Cardiac muscle cell (in vitro differentiated cells and primary cell): ENCODE measurements around the gene DUSP12. TPM values are rescaled to one million over a fixed set of nuclear protein-coding genes. Genes with fewer than 3 reads are reported as not detected.

Experiments used
- DNase-seq, 2 donors: peaks; one replicate each; pipeline versions ENCODE4 v3.0.0 to v3.0.0-alpha.2; 2010 to 2017; ENCODE audit warnings: low read depth in 1 of 2, low spot score in 1 of 2
- H3K27ac ChIP-seq: fragments of 200-600 bp; sonication (generic); 2 replicates; pipeline ENCODE4 v1.5.1; 2016
- H3K27me3 ChIP-seq: fragments of 200-600 bp; sonication (generic); 2 replicates; pipeline ENCODE4 v1.6.0; 2016; ENCODE audit warnings: control low read depth
- H3K36me3 ChIP-seq: fragments of 200-600 bp; sonication (generic); 2 replicates; pipeline ENCODE4 v1.5.1; 2016; ENCODE audit warnings: control low read depth
- H3K4me1 ChIP-seq: fragments of 200-600 bp; sonication (generic); 2 replicates; pipeline ENCODE4 v1.8.1; 2017; ENCODE audit warnings: low read depth, mild to moderate bottlenecking, mixed run types
- H3K4me3 ChIP-seq: fragments of 200-600 bp; sonication (generic); 2 replicates; pipeline ENCODE4 v1.5.1; 2016; ENCODE audit warnings: mild to moderate bottlenecking
- H3K9me3 ChIP-seq: fragments of 200-600 bp; sonication (generic); 2 replicates; pipeline ENCODE4 v1.5.1; 2017; ENCODE audit warnings: low read depth, mild to moderate bottlenecking, control low read depth
- polyA plus RNA-seq: library from polyadenylated mRNA; unstranded; fragments of >200 nt; fragmentation: Nextera tagmentation; extraction: Ambion mirVana; gene quantifications from 2 replicates; pipeline ENCODE4 v1.2.1, GENCODE V29; 2016
- total RNA-seq: library from RNA; depleted of rRNA; stranded (reverse); fragments of >200 nt; gene quantifications from 2 replicates; pipeline ENCODE4 v1.2.3, GENCODE V29; 2016
- TF ChIP-seq, protein P1 (sequence below): IDR thresholded peaks from 2 replicates; pipeline ENCODE4 v1.5.1; 2012; ENCODE audit warnings: low read depth, mild to moderate bottlenecking, low read length

DUSP12 gene
- total and polyA plus RNA-seq, 2 experiments from 2014 or later, result 60.5 to 65.7 TPM

DNA sequence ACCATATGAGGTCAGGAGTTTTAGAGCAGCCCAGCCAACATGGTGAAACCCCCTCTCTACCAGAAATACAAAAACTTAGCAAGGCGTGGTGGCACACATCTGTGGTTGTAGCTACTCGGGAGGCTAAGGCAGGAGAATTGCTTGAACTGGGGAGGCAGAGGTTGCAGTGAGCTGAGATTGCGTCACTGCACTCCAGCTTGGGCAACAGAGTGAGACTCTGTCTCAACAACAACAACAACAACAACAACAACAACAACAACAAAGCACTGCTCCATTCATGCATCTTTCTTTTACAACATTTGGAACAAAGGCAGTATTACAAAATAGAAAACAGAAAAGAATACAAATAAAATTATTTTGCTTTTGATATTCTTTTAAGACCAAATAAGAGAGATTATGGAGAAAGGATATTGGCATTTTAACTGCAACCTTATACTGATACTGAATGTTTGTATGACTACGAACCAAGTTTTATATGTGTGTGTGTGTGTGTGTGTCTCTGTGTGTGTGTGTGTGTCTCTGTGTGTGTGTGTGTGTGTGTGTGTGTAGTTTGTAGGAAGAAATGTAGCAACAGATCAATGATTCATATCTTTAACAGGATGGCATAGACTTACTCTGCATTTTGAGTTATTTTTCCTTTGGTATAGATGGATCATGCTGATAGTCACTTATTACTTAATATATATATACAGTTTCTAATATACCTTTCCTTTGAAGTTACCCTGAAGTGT is 41.2 kb downstream of the DUSP12 start:
- peaks cover 2% of the 10 kb centered on the region for H3K36me3 ChIP-seq
- H3K4me3 ChIP-seq, result no peak overlapping the region
- peaks cover 19% of the 10 kb centered on the region for H3K4me1 ChIP-seq
- H3K27me3 ChIP-seq, result no peaks in the 10 kb centered on the region
- H3K27ac ChIP-seq, result peak overlapping the region; percentile 97
- DNase-seq, result no peak
- H3K9me3 ChIP-seq, result no peaks in the 10 kb centered on the region
- TF ChIP-seq, protein P1, sequence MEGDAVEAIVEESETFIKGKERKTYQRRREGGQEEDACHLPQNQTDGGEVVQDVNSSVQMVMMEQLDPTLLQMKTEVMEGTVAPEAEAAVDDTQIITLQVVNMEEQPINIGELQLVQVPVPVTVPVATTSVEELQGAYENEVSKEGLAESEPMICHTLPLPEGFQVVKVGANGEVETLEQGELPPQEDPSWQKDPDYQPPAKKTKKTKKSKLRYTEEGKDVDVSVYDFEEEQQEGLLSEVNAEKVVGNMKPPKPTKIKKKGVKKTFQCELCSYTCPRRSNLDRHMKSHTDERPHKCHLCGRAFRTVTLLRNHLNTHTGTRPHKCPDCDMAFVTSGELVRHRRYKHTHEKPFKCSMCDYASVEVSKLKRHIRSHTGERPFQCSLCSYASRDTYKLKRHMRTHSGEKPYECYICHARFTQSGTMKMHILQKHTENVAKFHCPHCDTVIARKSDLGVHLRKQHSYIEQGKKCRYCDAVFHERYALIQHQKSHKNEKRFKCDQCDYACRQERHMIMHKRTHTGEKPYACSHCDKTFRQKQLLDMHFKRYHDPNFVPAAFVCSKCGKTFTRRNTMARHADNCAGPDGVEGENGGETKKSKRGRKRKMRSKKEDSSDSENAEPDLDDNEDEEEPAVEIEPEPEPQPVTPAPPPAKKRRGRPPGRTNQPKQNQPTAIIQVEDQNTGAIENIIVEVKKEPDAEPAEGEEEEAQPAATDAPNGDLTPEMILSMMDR, result no peak

DNA sequence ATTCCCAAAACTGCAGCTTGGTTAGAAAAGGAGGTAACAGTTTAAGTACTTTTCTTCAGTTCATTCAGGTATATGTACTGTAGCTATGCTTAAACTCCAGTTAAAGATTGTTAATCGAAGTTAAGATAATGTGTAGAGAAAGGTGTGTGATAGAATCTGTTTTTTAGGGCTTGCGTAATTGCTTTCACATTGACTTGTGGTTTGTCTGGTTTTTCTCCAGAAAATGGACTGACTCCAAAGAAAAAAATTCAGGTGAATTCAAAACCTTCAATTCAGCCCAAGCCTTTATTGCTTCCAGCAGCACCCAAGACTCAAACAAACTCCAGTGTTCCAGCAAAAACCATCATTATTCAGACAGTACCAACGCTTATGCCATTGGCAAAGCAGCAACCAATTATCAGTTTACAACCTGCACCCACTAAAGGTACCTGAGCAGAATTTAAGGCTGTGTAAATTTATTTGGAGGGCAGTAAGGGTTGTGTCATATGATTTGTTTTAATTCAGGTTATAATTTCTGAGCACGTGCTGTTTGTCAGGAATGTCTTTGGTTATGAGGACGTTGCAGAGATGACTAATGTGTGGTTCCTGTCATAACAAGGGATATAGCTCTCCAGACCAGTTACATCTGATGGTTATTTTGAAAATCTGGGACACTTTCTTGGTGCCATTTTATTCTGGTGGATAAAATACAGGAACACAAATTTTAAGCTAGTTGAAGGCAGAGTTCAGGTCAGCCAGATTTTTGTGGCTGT is 42.5 kb downstream of the DUSP12 start:
- peaks cover 19% of the 10 kb centered on the region for H3K4me1 ChIP-seq
- H3K27ac ChIP-seq, result peak overlapping the region; percentile 97
- TF ChIP-seq, protein P1, result no peak
- H3K36me3 ChIP-seq, result peaks cover 4% of the 10 kb centered on the region
- no peak overlapping the region for H3K4me3 ChIP-seq
- DNase-seq, result peak in 1 of 2 donors; percentile 37
- no peaks in the 10 kb centered on the region for H3K9me3 ChIP-seq
- H3K27me3 ChIP-seq, result no peaks in the 10 kb centered on the region

DNA sequence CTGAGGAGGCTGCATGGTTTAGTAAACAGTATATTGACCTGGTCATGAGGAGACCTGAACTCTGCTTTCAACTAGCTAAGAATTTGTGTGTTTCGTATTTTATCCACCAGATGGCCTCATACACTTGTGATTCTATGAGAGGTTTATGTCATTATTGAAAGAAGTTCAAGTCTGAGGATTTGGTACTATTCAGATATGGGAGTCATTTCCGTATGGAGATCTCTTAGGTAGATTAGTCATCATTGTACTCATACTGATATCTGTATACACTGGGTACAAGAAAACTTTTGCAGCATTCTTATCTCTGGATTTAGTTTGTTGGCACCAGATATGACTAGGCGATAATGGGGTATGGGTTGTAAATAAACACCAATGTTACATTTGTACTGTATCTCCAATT is 43.2 kb downstream of the DUSP12 start:
- Histone ChIP-seq H3K36me3 (peaks cover 7% of the 10 kb centered on the region), H3K9me3 (no peaks in the 10 kb centered on the region), H3K27ac (peak overlapping the region; percentile 97), H3K4me1 (peaks cover 19% of the 10 kb centered on the region), H3K4me3 (no peak overlapping the region), H3K27me3 (no peaks in the 10 kb centered on the region)
- TF ChIP-seq, protein P1, result peak; percentile 48
- DNase-seq, result peak; percentile 66 to 78

DNA sequence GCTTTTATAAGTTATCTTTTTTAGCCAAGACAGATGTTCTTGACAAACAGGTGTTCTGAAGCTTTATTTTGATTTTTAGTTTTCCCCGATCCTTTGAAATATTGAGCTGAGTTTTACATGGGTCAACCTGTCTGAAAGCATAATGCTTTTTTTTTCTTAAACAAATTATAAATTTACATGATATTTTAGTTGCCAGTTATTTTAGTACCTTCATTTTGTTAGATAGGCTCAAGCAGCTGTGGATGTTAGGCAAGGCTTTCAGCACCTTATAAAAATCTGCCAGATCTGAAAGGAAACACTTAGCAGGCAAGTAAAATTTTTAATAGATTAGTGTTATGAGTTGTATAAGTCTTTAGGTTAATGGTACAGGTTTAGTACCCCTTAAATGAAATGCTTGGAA is 50.2 kb downstream of the DUSP12 start:
- no peak for DNase-seq
- Histone ChIP-seq H3K27me3 (no peaks in the 10 kb centered on the region), H3K27ac (no peak overlapping the region), H3K4me1 (peaks cover 7% of the 10 kb centered on the region), H3K36me3 (peaks cover 7% of the 10 kb centered on the region), H3K4me3 (no peak overlapping the region), H3K9me3 (no peaks in the 10 kb centered on the region)
- TF ChIP-seq, protein P1, result no peak

DNA sequence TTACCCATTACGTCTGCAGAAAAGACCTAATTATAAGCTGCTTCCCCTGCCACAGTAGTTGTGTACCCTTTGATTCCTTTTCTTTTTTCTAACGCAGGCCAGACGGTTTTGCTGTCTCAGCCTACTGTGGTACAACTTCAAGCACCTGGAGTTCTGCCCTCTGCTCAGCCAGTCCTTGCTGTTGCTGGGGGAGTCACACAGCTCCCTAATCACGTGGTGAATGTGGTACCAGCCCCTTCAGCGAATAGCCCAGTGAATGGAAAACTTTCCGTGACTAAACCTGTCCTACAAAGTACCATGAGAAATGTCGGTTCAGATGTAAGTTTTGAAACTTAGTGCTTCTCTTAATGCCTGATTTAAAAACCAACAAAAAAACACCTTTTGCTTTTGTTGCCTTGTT is 52.4 kb downstream of the DUSP12 start:
- no peak overlapping the region for H3K27ac ChIP-seq
- DNase-seq, result peak in 1 of 2 donors; percentile 34
- TF ChIP-seq, protein P1, result no peak

More for the DNA sequence above, 52.4 kb downstream of the DUSP12 start:
- Histone ChIP-seq H3K9me3 (no peaks in the 10 kb centered on the region), H3K4me3 (no peak overlapping the region), H3K36me3 (peaks cover 3% of the 10 kb centered on the region), H3K4me1 (peaks cover 19% of the 10 kb centered on the region), H3K27me3 (no peaks in the 10 kb centered on the region)
